Lung microvascular endothelial cell (primary cell): ENCODE data around the gene ZNF695. TPM values are rescaled to one million over a fixed set of nuclear protein-coding genes. Genes with fewer than 3 reads are reported as not detected.

Source experiments
- DNase-seq, 2 donors: peaks; one replicate each; pipeline versions ENCODE4 v3.0.0 to v3.0.0-alpha.2; 2010; ENCODE audit warnings: low read depth in 2 of 2
- total RNA-seq: library from RNA; depleted of rRNA; stranded (reverse); fragments of >200 nt; gene quantifications from 2 replicates; pipeline ENCODE4 v1.2.1, GENCODE V29; 2014

Gene ZNF695
- total RNA-seq, 1 donor from 2014 or later: 0.99 TPM

- DNase-seq: peak; percentile 33 to 73
These were observed 47.7 kb downstream of the ZNF695 start for GRCh38 chr1:246959944-246960693.

GRCh38 chr1:246954126-246954525 is 53.7 kb downstream of the ZNF695 start:
- no peak for DNase-seq

- DNase-seq: no peak
These were observed 56.4 kb downstream of the ZNF695 start for GRCh38 chr1:246951413-246951812.

- no peak for DNase-seq
These were observed 57.9 kb downstream of the ZNF695 start for GRCh38 chr1:246949956-246950355.

- DNase-seq: peak; percentile 84 to 91
These were observed 60.6 kb downstream of the ZNF695 start for GRCh38 chr1:246947255-246947654.

GRCh38 chr1:246946366-246946765 is 61.5 kb downstream of the ZNF695 start:
- no peak for DNase-seq

Other genes starting within 250 kb of the ZNF695 start
- 18.3 and 19.8 TPM in 2 replicates for gene AHCTF1, start 76.1 kb downstream of the ZNF695 start, total RNA-seq
- 4.4 and 7.5 TPM in 2 replicates for gene ZNF670, start 70.8 kb upstream of the ZNF695 start, total RNA-seq
- 8.1 and 14.5 TPM in 2 replicates for gene ZNF669, start 96.3 kb upstream of the ZNF695 start, total RNA-seq
- 48.4 and 59.3 TPM in 2 replicates for gene ZNF124, start 164.0 kb upstream of the ZNF695 start, total RNA-seq
- not detected in 2 replicates for gene VN1R5, start 248.0 kb upstream of the ZNF695 start, total RNA-seq